ENCODE measurements around the gene MARF1. TPM values are rescaled to one million over a fixed set of nuclear protein-coding genes. Genes with fewer than 3 reads are reported as not detected.

MARF1 gene
- total RNA-seq, 1 donor from 2014 or later = 19.8 TPM

DNA sequence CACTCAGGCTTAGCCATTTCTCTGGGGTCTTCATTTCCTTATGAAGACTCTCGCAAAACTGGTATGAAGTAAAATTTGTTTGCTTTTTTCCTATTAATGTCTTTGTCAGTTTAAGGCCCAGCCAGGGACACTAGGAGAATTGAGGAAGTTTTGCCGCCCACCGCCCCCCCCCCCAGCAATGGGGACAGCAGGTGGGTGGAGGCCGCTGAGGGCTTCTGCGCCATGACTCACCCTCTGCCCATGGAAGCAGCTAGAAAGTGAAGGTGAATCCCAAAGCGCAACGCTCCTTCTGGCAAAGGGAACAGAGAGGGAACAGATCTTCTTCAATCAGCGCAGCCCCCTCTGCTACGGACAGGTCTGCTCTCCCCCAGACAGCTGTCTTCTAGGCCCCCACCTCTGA lies 49.7 kb downstream of the MARF1 start:
- TF ChIP-seq, protein P1, sequence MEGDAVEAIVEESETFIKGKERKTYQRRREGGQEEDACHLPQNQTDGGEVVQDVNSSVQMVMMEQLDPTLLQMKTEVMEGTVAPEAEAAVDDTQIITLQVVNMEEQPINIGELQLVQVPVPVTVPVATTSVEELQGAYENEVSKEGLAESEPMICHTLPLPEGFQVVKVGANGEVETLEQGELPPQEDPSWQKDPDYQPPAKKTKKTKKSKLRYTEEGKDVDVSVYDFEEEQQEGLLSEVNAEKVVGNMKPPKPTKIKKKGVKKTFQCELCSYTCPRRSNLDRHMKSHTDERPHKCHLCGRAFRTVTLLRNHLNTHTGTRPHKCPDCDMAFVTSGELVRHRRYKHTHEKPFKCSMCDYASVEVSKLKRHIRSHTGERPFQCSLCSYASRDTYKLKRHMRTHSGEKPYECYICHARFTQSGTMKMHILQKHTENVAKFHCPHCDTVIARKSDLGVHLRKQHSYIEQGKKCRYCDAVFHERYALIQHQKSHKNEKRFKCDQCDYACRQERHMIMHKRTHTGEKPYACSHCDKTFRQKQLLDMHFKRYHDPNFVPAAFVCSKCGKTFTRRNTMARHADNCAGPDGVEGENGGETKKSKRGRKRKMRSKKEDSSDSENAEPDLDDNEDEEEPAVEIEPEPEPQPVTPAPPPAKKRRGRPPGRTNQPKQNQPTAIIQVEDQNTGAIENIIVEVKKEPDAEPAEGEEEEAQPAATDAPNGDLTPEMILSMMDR (IDR thresholded peaks at IDR 0.05; ENCODE audit: insufficient read depth, low read length, poor library complexity, severe bottlenecking) = no peak
- no peak for DNase-seq (ENCODE audit: low read depth)
- no peak overlapping the region for H3K4me3 ChIP-seq (ENCODE audit: low read depth, low read length)
- no peaks in the 10 kb centered on the region for H3K27me3 ChIP-seq (ENCODE audit: control insufficient read depth, insufficient read depth, low read length)
- H3K36me3 ChIP-seq (ENCODE audit: control insufficient read depth, insufficient read depth, low read length) = peaks cover 4% of the 10 kb centered on the region

DNA sequence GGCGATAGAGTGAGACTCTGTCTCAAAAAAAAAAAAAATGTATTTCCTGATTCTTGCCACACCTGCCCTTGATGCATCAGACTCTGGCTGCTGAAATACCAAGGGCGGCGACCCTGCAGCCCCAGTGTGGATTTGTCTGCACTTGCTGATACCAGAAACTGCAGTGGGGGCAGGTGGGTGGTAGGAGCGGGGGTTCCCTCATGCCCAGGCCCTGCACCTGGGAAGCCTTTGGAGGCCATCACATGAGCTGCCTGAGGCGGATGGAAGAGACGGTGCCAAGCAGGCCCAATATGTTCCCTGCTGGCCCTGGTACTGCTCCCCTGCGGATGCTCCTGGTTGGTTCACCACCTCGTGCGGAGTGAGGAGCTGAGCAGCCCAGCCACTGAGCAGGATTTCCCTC lies 50.6 kb downstream of the MARF1 start:
- H3K36me3 ChIP-seq (ENCODE audit: control insufficient read depth, insufficient read depth, low read length) = peaks cover 4% of the 10 kb centered on the region
- TF ChIP-seq, protein P1 (IDR thresholded peaks at IDR 0.05; ENCODE audit: insufficient read depth, low read length, poor library complexity, severe bottlenecking) = no peak
- no peaks in the 10 kb centered on the region for H3K27me3 ChIP-seq (ENCODE audit: control insufficient read depth, insufficient read depth, low read length)
- no peak for DNase-seq (ENCODE audit: low read depth)
- no peak overlapping the region for H3K4me3 ChIP-seq (ENCODE audit: low read depth, low read length)

DNA sequence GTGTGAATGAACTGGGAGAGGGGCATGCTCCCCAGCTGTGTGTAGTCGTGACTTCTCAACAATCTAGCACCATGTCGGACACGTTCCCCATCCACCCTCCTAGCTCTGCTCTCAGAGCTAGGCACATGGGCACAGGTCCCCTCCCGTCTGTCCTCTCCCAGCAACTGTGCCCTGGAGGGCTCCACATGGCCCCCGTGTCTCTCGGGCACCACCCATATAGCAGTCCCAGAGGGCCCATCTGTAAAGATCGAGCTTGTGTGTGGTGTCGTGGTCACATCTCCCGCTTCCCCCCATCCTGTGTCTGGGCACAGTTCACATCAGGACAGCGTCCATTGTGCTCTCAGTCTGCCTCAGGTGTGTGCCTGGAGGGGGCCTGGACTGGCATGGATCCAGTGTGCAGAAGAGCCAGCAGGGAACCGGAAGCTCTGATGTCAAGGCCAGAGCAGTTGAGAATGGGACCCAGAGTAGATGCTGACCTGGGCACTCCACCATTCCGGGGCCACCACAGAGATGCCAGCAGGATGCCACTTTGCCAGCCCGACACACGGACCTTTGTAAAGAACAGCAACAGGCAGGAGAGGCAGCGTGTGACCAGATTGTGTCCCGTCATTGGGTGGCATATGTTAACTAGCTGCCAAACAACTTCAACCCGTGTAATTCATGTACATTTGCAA lies 55.7 kb downstream of the MARF1 start:
- no peaks in the 10 kb centered on the region for H3K27me3 ChIP-seq (ENCODE audit: control insufficient read depth, insufficient read depth, low read length)
- DNase-seq (ENCODE audit: low read depth) = no peak
- peaks cover 2% of the 10 kb centered on the region for H3K36me3 ChIP-seq (ENCODE audit: control insufficient read depth, insufficient read depth, low read length)
- H3K4me3 ChIP-seq (ENCODE audit: low read depth, low read length) = no peak overlapping the region
- TF ChIP-seq, protein P1 (IDR thresholded peaks at IDR 0.05; ENCODE audit: insufficient read depth, low read length, poor library complexity, severe bottlenecking) = no peak

DNA sequence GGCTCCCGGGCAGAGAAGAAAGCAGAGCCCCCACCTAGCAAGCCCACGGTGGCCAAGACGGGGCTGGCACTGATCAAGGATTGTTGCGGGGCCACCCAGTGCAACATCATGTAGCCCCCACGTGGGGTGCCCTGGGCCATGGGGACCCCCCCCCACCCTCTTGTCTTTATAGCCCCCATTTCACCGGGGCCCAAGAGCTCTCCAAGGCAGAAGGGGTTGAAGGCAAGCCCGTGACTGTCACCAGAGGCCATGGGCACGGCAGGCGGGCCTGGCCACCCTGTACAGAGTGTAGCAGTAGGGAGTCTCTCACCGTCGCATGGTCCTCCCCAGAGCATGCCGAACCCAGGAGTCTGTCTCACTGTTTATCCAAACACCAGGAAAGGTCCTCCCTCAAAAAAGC lies 56.2 kb downstream of the MARF1 start:
- Histone ChIP-seq H3K27me3 (ENCODE audit: control insufficient read depth, insufficient read depth, low read length) (no peaks in the 10 kb centered on the region), H3K36me3 (ENCODE audit: control insufficient read depth, insufficient read depth, low read length) (peaks cover 2% of the 10 kb centered on the region), H3K4me3 (ENCODE audit: low read depth, low read length) (no peak overlapping the region)
- no peak for DNase-seq (ENCODE audit: low read depth)
- TF ChIP-seq, protein P1 (IDR thresholded peaks at IDR 0.05; ENCODE audit: insufficient read depth, low read length, poor library complexity, severe bottlenecking) = no peak

DNA sequence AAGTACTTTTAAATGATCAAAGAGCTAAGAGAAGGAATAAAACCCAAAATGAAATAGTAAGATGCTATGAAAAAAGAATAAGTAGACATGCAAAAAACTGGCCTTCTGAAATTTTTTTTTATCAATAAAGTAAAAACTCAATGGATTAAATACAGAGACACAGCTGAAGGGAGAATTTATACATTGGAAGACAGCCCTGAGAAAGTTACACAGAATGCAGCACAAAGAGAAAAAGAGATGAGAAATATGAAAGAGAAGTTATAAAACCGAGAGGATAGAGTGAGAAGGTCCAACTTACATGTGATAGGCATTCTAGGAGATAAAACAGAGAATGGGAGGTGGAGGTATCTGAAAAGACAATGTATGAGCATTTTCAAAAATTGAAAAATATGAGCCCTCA lies 57.0 kb downstream of the MARF1 start:
- Histone ChIP-seq H3K27me3 (ENCODE audit: control insufficient read depth, insufficient read depth, low read length) (no peaks in the 10 kb centered on the region), H3K36me3 (ENCODE audit: control insufficient read depth, insufficient read depth, low read length) (peaks cover 2% of the 10 kb centered on the region), H3K4me3 (ENCODE audit: low read depth, low read length) (no peak overlapping the region)
- TF ChIP-seq, protein P1 (IDR thresholded peaks at IDR 0.05; ENCODE audit: insufficient read depth, low read length, poor library complexity, severe bottlenecking) = no peak
- no peak for DNase-seq (ENCODE audit: low read depth)

DNA sequence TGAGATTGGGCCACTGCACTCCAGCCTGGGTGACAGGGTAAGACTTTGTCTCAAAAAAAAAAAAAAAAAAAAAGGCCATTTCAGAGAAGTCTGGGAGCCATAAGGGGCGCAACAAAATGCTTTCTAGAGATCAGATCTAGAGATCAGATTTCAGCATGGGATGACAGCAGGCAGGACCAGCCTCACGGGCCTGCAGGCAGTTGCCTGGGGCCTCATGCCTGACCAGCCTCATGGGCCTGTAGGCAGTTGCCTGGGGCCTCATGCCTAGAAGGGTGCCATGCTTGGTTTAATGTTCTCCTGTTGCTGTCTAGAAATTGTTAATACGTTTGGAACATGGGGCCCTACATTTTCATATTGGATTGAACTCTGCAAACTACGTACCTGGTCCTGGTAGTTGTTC lies 59.4 kb downstream of the MARF1 start:
- Histone ChIP-seq H3K27me3 (ENCODE audit: control insufficient read depth, insufficient read depth, low read length) (no peaks in the 10 kb centered on the region), H3K4me3 (ENCODE audit: low read depth, low read length) (no peak overlapping the region), H3K36me3 (ENCODE audit: control insufficient read depth, insufficient read depth, low read length) (no peaks in the 10 kb centered on the region)
- no peak for DNase-seq (ENCODE audit: low read depth)
- TF ChIP-seq, protein P1 (IDR thresholded peaks at IDR 0.05; ENCODE audit: insufficient read depth, low read length, poor library complexity, severe bottlenecking) = no peak
